CD4-positive, alpha-beta memory T cell (primary cell): ENCODE results near the gene BCO2. TPM values are rescaled to one million over a fixed set of nuclear protein-coding genes. Genes with fewer than 3 reads are reported as not detected.

Experiments
- CTCF ChIA-PET: fragments of 350-600 bp; sonication (Branson Sonifier 250); formaldehyde crosslinking; loops from one replicate; lab custom pipeline; 2021; ENCODE audit warnings: inconsistent platforms; ENCODE audit not compliant: partially characterized antibody; lab: Charles Lee
- POLR2A ChIA-PET: fragments of 350-600 bp; sonication (Branson Sonifier 250); formaldehyde crosslinking; loops from one replicate; lab custom pipeline; 2021; ENCODE audit not compliant: partially characterized antibody; lab: Charles Lee
- DNase-seq, 5 donors: peaks; one replicate each; pipeline versions ENCODE4 v3.0.0 to v3.0.0-alpha.2; 2020 to 2022; ENCODE audit warnings: mixed read lengths in 1 of 5
- H3K27ac ChIP-seq: one replicate; pipeline ENCODE4 v1.7.0; 2013; ENCODE audit warnings: low read depth, low read length
- H3K27me3 ChIP-seq: 2 replicates; pipeline ENCODE4 v1.7.0; 2013; ENCODE audit warnings: mild to moderate bottlenecking, low read length, moderate library complexity; ENCODE audit not compliant: insufficient read depth
- H3K36me3 ChIP-seq: 2 replicates; pipeline ENCODE4 v1.7.0; 2013; ENCODE audit warnings: mild to moderate bottlenecking, low read length, moderate library complexity; ENCODE audit not compliant: insufficient read depth
- H3K4me1 ChIP-seq: 2 replicates; pipeline ENCODE4 v1.7.0; 2013; ENCODE audit warnings: mild to moderate bottlenecking, low read length, moderate library complexity; ENCODE audit not compliant: insufficient read depth
- H3K4me3 ChIP-seq, 2 donors: one replicate each; pipeline ENCODE4 v1.7.0; 2013; ENCODE audit warnings: low read length in 2 of 2, mild to moderate bottlenecking in 1 of 2
- H3K9me3 ChIP-seq, 2 donors: one replicate each; pipeline ENCODE4 v1.7.0; 2013; ENCODE audit warnings: low read length in 2 of 2, control low read depth in 1 of 2; ENCODE audit not compliant: control insufficient read depth in 1 of 2
- H3K27ac Mint-ChIP-seq, 7 donors: one replicate each; pipeline ENCODE4 v1.8.0; 2020 to 2021; ENCODE audit warnings: mixed read lengths in 7 of 7, mild to moderate bottlenecking in 6 of 7, inconsistent platforms in 3 of 7, moderate library complexity in 3 of 7
- H3K27me3 Mint-ChIP-seq, 2 donors: one replicate each; pipeline ENCODE4 v1.8.0; 2020 to 2021; ENCODE audit warnings: mixed read lengths in 2 of 2
- H3K36me3 Mint-ChIP-seq, 2 donors: one replicate each; pipeline ENCODE4 v1.8.0; 2020 to 2021; ENCODE audit warnings: mixed read lengths in 2 of 2, inconsistent platforms in 1 of 2, mild to moderate bottlenecking in 1 of 2
- H3K4me1 Mint-ChIP-seq, 4 donors: one replicate each; pipeline ENCODE4 v1.8.0; 2020 to 2021; ENCODE audit warnings: mixed read lengths in 4 of 4, mild to moderate bottlenecking in 1 of 4
- H3K4me3 Mint-ChIP-seq, 8 donors: one replicate each; pipeline ENCODE4 v1.8.0; 2020 to 2021; ENCODE audit warnings: mixed read lengths in 8 of 8, mild to moderate bottlenecking in 7 of 8, moderate library complexity in 6 of 8, inconsistent platforms in 3 of 8
- H3K9me3 Mint-ChIP-seq, 8 donors: one replicate each; pipeline ENCODE4 v1.8.0; 2020 to 2021; ENCODE audit warnings: mixed read lengths in 8 of 8, mild to moderate bottlenecking in 5 of 8, inconsistent platforms in 3 of 8, moderate library complexity in 1 of 8
- intact Hi-C: fragments of 100-400 bp; cut with micrococcal nuclease; formaldehyde crosslinking; loops from one replicate; pipeline ENCODE4 v1.15.1; 2023
- polyA plus RNA-seq, 2 donors: library from polyadenylated mRNA; unstranded; fragments of 300-500 nt; fragmentation: Illumina TruSeq; gene quantifications; one replicate each; pipeline ENCODE4 v1.2.3, GENCODE V29; 2021
- total RNA-seq, 2 experiments: library from RNA; stranded (reverse); gene quantifications; one replicate each; pipeline ENCODE4 v1.2.3, GENCODE V29; 2021

The BCO2 gene
- total and polyA plus RNA-seq, 4 experiments from 2014 or later = 0.62 to 3.4 (median 1.9) TPM; not detected in 1

DNA sequence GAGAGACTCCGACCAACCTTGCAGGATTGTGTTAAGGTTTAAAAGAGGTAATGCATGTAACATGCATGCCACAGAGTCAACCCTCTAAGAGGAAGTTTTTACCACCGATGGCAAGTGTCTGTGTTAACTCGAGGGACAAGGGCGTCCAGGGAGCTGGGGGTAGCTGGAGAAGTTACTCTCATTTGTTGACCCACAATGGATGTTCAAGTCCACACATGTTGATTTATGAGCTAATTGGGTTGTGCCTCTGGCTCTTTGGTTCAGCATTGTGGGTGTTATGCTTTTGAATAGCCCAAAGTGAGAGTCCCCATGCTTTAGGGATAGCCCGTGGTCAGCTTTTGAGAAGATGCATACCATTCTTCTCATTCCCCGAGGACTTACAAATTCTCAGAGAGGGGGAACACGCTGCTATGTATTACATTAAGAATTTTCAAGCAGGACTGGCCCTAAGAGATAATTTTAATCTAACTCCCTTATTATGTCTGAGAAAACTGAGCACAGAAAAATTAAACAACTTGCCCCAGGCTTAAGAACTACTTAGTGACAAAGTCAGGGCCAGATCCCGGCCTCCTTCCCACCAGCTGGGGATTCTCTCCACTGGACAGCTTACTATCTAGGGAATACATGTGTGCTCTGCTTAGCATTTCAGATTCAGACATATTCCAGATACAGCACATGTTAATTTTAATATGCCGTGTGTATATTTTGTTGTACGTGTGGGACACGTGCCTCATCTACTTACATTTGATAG, 90.5 kb downstream of the BCO2 start:
- Histone ChIP-seq H3K36me3 (no peaks in the 10 kb centered on the region), H3K27ac (no peak overlapping the region), H3K4me1 (no peaks in the 10 kb centered on the region), H3K9me3 (no peaks in the 10 kb centered on the region), H3K4me3 (no peak overlapping the region), H3K27me3 (no peaks in the 10 kb centered on the region)
- Mint-ChIP-seq H3K27me3 (no peaks in the 10 kb centered on the region), H3K4me3 (no peak overlapping the region), H3K4me1 (no peaks in the 10 kb centered on the region), H3K36me3 (no peaks in the 10 kb centered on the region), H3K27ac (no peak overlapping the region), H3K9me3 (no peaks in the 10 kb centered on the region)
- CTCF ChIA-PET = interaction anchor here (1.4 to 9.8 kb wide), 2 partner anchors 13 to 34 kb away, joined by 3 to 59 read pairs; no protein-coding TSS in a partner anchor
- POLR2A ChIA-PET = no interaction called here
- intact Hi-C loops = no loop called here
- DNase-seq = no peak

DNA sequence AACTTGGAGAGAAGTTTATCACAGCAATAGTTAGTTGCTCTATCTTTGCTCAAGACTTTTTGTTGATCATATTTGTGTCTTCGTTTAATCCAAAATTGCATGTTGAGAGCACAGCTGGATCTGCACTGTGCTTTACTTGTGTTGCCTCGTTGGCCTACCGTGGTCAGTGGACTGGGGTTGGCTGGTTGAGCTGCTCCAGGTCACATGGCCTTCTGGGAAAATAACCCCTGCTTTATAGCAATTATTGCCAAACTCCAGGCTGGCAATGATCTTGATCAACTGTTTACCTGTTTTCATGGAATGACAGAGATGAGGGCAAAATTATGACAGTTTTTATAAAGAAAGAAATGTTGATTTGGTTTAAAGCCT, 91.1 kb downstream of the BCO2 start:
- intact Hi-C loops = no loop called here
- no peak for DNase-seq
- Mint-ChIP-seq H3K27me3 (no peaks in the 10 kb centered on the region), H3K4me3 (no peak overlapping the region), H3K36me3 (no peaks in the 10 kb centered on the region), H3K4me1 (no peaks in the 10 kb centered on the region), H3K27ac (no peak overlapping the region), H3K9me3 (no peaks in the 10 kb centered on the region)
- Histone ChIP-seq H3K36me3 (no peaks in the 10 kb centered on the region), H3K27me3 (no peaks in the 10 kb centered on the region), H3K27ac (no peak overlapping the region), H3K4me1 (no peaks in the 10 kb centered on the region), H3K4me3 (no peak overlapping the region), H3K9me3 (no peaks in the 10 kb centered on the region)
- ChIA-PET POLR2A (no interaction called here), CTCF (interaction anchor here (9.8 kb wide), 1 partner anchor 13 kb away, joined by 59 read pairs; no protein-coding TSS in a partner anchor)

DNA sequence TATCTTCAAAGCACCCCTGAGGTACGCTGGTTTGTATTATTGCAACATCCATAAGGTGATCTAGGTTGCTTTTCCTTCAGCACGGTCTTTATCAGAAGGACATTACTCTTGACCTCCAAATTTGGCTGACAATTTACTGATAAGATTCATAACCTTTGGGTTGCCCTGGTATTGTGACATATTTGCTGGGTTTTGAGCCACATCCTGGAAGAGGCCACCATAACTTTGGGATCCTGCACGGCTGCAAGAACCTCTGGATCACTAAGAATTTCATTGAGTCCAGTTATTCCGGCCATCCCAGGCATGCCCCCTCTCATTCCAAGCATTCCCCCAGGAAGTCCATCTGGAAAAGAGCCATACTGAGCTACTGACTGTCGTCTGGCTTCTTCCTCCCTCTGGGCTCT, 91.9 kb downstream of the BCO2 start:
- Histone ChIP-seq H3K27me3 (no peaks in the 10 kb centered on the region), H3K9me3 (no peaks in the 10 kb centered on the region), H3K36me3 (no peaks in the 10 kb centered on the region), H3K27ac (no peak overlapping the region), H3K4me3 (no peak overlapping the region), H3K4me1 (no peaks in the 10 kb centered on the region)
- H3K9me3 Mint-ChIP-seq = no peaks in the 10 kb centered on the region
- DNase-seq = no peak
- ChIA-PET CTCF (interaction anchor here (9.8 kb wide), 1 partner anchor 12 kb away, joined by 59 read pairs; no protein-coding TSS in a partner anchor), POLR2A (no interaction called here)
- H3K4me1 Mint-ChIP-seq = no peaks in the 10 kb centered on the region
- H3K4me3 Mint-ChIP-seq = no peak overlapping the region
- no peak overlapping the region for H3K27ac Mint-ChIP-seq
- intact Hi-C loops = no loop called here
- H3K27me3 Mint-ChIP-seq = no peaks in the 10 kb centered on the region
- no peaks in the 10 kb centered on the region for H3K36me3 Mint-ChIP-seq

DNA sequence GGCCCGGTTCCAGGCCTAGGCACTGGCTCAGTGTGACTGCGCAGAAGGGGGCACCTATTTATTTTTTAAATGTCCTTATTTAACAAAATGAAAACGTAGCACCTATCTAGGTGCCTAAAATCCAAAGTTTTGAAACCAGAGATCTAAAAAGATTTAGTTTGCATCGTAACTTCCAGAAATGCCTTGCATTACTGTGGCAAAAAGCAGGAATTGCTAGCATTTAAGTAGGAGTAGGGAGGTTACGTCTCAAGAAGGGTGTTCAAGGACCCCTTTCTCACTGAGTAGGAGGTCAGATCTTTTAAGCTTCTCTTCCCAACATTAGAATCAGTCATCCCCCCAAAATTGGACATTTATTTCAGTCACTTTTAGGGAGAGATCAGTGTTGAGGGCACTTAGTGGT, 93.1 kb downstream of the BCO2 start:
- Histone ChIP-seq H3K36me3 (no peaks in the 10 kb centered on the region), H3K4me3 (no peak overlapping the region), H3K9me3 (no peaks in the 10 kb centered on the region), H3K27me3 (no peaks in the 10 kb centered on the region), H3K4me1 (no peaks in the 10 kb centered on the region), H3K27ac (no peak overlapping the region)
- Mint-ChIP-seq H3K27me3 (no peaks in the 10 kb centered on the region), H3K27ac (no peak overlapping the region), H3K4me1 (no peaks in the 10 kb centered on the region), H3K9me3 (no peaks in the 10 kb centered on the region), H3K4me3 (peak overlapping the region in 1 of 8 donors; percentile 41), H3K36me3 (no peaks in the 10 kb centered on the region)
- no peak for DNase-seq
- intact Hi-C loops = no loop called here
- ChIA-PET POLR2A (no interaction called here), CTCF (interaction anchor here (4.5 kb wide), 1 partner anchor 12 kb away, joined by 33 read pairs; no protein-coding TSS in a partner anchor)

Other genes with a start within 250 kb of the BCO2 start
- 1 to 10 TPM; 1.1 to 2.1 TPM for gene DIXDC1, start 238.2 kb upstream of the BCO2 start, total RNA-seq
- under 1 TPM; 0.72 to 0.75 TPM for gene DIXDC1, start 238.2 kb upstream of the BCO2 start, polyA plus RNA-seq
- 10 to 100 TPM; 19.4 to 21.6 TPM for gene DLAT, start 150.1 kb upstream of the BCO2 start, total RNA-seq
- gene DLAT, start 150.1 kb upstream of the BCO2 start, polyA plus RNA-seq = 10 to 100 TPM; 27.7 to 33.4 TPM
- not detected for gene PIH1D2, start 101.5 kb upstream of the BCO2 start, total RNA-seq
- gene PIH1D2, start 101.5 kb upstream of the BCO2 start, polyA plus RNA-seq = not detected
- gene NKAPD1, start 101.2 kb upstream of the BCO2 start, total RNA-seq = 10 to 100 TPM; 20.9 to 21.2 TPM
- gene NKAPD1, start 101.2 kb upstream of the BCO2 start, polyA plus RNA-seq = 10 to 100 TPM in 1 of 2 donors, 1 to 10 TPM in 1; 7.7 to 14.2 TPM
- gene TIMM8B, start 88.8 kb upstream of the BCO2 start, total RNA-seq = 10 to 100 TPM; 26.2 to 28.0 TPM
- gene TIMM8B, start 88.8 kb upstream of the BCO2 start, polyA plus RNA-seq = 10 to 100 TPM; 54.1 to 65.9 TPM
- gene SDHD, start 88.6 kb upstream of the BCO2 start, total RNA-seq = 10 to 100 TPM; 61.2 to 65.5 TPM
- 100 to 1,000 TPM; 159 to 302 TPM for gene SDHD, start 88.6 kb upstream of the BCO2 start, polyA plus RNA-seq
- under 1 TPM in 1 of 2 experiments, not detected in 1; 0.42 TPM for gene IL18, start 11.4 kb upstream of the BCO2 start, total RNA-seq
- not detected for gene IL18, start 11.4 kb upstream of the BCO2 start, polyA plus RNA-seq
- under 1 TPM in 1 of 2 experiments, not detected in 1; 0.29 TPM for gene TEX12, start 8.1 kb upstream of the BCO2 start, total RNA-seq
- not detected for gene TEX12, start 8.1 kb upstream of the BCO2 start, polyA plus RNA-seq
- gene PTS, start 50.9 kb downstream of the BCO2 start, total RNA-seq = 10 to 100 TPM; 23.6 to 26.9 TPM
- gene PTS, start 50.9 kb downstream of the BCO2 start, polyA plus RNA-seq = 10 to 100 TPM; 11.2 to 11.4 TPM
- not detected for gene PLET1, start 85.3 kb downstream of the BCO2 start, total RNA-seq
- not detected for gene PLET1, start 85.3 kb downstream of the BCO2 start, polyA plus RNA-seq